ENCODE measurements around the gene TMEM150C.

DNA sequence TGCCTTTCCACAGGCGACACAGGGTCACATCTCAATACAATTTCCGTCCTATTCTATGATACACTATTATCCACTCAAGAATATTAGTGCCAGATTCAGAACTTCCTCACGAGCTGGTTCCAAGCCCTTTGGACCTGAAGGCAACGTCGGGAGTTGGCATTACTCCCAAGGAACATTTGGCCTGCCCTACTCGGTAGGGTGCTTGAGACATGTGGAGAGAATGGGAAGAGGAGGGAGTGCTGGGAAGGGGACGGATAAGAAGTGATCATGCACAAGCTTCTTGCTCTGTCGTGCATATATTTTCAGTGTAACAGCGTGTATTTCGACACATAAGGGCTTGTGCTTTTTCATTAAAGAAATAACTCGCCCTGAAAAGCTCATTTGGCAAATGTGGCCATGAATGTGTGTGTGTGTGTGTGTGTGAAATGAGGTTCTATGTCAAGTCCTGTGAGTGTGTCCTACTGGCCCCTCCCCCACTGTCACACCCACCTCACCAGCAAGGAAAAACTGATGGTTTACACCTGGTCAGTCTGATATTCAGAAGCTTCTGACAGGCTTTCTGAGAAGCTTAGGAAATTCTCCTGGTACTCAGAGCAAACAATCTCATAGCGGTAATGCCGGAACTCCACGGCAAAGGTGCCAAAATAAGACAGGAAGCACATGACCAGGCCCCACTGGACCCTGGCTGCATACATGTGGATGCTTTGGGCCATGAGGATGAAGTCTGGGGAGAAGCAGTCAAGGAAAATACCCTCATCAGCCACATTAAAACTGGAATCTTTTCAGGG is 76.6 kb downstream of the TMEM150C start:
- no peak for TF ChIP-seq POLR2A (IDR thresholded peaks at IDR 0.05)
- TF ChIP-seq, protein P1, sequence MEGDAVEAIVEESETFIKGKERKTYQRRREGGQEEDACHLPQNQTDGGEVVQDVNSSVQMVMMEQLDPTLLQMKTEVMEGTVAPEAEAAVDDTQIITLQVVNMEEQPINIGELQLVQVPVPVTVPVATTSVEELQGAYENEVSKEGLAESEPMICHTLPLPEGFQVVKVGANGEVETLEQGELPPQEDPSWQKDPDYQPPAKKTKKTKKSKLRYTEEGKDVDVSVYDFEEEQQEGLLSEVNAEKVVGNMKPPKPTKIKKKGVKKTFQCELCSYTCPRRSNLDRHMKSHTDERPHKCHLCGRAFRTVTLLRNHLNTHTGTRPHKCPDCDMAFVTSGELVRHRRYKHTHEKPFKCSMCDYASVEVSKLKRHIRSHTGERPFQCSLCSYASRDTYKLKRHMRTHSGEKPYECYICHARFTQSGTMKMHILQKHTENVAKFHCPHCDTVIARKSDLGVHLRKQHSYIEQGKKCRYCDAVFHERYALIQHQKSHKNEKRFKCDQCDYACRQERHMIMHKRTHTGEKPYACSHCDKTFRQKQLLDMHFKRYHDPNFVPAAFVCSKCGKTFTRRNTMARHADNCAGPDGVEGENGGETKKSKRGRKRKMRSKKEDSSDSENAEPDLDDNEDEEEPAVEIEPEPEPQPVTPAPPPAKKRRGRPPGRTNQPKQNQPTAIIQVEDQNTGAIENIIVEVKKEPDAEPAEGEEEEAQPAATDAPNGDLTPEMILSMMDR (IDR thresholded peaks at IDR 0.05), result no peak

Measured in Peyer's patch (tissue), 4 donors.